HG02642 (cell line): Measurements from ENCODE around the gene UNC93A.
"Not testable (repeated sequence)": the region's sequence is repeated elsewhere in the genome, so short reads cannot be mapped to it uniquely, and the experiment has no call there.

Source experiments
- ATAC-seq: cut with Tn5 transposase; IDR thresholded peaks from one replicate; pipeline ENCODE4 v1.9.1; 2021; ENCODE audit warnings: mild to moderate bottlenecking; ENCODE audit not compliant: unreplicated experiment, poor library complexity

UNC93A gene

DNA sequence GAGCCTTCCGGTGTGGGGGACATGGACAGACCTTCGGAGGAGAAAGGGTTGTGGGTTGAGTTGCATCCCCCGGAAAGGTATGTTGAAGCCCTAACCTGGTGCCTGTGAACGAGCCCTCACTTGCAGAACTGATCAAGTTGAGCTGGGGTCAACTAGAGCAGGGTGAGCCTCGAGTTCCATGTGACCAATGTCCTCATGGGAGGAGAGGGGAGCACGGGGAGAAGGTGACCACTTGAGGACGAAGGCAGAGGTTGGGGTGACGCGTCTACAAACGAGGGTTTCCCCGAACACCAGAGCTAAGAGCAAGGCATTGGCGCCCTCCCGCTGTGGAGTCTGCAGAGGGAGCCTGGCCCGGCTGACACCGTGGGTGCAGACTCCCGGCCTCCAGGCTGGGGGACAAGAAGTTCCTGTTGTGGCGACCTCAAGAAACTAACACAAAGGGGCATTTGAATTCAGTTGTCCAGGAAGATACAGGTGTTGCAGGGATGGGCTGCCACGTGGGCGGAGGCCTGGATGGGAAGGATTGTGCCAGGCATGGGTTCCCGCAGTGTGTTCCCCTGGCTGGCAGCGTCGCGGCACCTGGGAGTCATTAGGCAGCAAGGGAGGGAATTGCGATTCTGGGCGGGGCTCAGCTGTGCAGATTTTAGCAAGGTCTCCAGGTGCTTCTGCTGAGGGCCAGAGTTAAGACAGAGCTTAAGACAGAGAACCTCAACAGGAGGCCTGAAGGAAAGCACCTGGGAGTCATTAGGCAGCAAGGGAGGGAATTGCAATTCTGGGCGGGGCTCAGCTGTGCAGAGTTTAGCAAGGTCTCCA, 20.4 kb upstream of the UNC93A start:
- ATAC-seq = no peak

DNA sequence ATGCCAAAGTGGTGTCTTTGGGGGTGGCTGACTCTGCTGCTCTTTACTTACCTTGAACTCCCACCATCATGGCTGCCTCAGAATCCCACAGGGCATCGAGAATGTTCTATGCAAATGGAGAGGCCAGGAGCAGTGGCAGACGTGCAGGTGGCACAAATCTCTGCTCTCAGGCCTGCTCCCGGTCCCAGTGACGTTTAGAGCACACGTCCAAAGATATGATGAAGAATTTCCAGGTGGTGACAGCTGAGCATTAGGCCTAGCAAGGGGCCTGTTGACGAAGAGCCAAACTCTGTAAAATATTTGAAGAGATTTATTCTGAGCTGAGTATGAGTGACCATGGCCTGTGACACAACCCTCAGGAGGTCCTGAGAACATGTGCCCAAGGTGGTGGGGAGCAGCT, 19.0 kb upstream of the UNC93A start:
- ATAC-seq = no peak

DNA sequence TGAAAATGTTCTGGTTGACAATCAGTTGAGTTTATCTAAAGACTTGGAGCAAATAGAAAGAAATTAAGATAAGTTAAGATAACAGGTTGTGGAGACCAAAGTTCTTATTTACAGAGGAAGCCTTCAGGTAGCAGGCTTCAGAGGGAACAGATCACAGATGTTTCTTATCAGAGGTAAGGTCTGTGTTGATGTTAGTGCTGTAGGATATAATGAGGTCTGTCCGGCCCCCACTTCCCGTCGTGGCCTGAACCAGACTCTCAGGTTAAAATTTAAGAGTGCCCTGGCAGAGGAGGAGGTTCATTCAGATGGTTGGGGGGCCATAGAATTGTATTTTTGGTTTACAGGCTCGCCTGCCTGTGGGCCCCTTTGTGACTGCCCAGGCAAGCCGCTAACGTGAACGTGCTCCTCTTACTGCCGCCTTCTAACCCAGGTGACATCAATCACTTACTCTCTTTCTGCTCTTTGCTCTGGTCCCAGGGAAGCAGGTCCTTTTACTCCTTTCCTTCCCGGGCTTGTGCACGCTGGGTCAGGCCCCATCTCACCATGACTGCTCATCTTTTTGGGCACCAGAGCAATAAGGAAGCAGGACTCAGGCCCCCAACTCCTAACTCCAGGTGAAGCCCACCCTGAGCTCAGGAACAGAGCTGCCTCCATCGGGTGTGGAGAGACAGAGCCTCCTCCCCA, 18.3 kb upstream of the UNC93A start:
- no peak for ATAC-seq

DNA sequence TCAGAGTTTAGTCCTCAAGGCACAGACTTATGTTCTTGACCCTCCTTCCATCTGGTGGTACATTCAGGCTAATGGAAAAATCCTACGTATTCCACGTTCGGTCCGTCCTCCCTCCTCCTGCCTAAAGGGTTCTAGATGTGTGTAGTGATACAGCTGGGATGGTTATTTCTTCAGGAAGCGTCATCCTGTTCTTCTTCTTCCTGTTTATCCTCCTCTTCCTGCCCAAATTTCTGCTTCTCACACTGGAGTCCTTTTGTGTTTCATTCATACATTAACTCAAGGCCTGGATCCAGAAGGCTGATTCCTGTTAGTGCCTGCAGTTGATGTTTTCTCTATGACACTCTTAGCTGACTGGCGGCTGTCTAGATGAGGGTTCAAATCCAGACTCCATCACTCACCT, 16.8 kb upstream of the UNC93A start:
- no peak for ATAC-seq

DNA sequence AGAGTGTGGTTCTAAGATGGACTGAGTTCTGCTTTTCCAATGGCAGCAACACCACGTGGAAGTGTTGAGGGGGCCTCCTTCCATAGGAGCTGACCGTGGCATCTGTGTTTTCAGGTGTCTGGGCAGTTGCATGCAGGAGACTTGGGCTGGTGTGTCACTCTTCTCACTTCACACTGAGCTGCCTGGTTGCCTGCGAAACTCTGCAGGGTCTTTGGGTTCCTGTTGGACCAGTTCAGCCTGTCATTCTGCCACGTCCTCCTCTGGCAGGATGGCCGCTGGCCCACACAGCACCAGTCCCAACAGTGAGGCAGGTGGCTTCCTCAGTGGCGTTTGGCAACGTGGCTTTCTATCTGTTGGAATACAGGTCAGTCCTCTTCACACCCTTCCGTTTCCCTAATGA, 16.1 kb upstream of the UNC93A start:
- ATAC-seq = no peak

DNA sequence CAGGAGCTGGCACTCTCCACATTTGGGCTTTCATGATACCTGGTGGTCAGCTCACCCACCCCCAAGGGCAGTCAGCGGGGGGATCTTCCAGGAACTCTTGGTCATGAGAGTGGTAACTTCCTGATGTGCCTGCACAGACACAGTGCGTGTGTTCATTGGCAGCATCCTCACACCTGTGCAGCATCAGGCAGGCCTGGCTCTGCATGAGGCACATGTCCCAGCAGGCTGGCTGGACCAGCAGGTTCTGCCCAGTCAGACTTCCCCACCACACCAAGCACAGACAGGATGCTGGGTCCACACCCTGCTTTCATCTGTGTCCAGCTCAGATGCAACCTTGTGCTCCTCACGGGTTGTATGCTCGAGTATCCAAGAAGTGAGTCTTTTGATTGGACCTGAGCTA, 15.7 kb upstream of the UNC93A start:
- no peak for ATAC-seq

DNA sequence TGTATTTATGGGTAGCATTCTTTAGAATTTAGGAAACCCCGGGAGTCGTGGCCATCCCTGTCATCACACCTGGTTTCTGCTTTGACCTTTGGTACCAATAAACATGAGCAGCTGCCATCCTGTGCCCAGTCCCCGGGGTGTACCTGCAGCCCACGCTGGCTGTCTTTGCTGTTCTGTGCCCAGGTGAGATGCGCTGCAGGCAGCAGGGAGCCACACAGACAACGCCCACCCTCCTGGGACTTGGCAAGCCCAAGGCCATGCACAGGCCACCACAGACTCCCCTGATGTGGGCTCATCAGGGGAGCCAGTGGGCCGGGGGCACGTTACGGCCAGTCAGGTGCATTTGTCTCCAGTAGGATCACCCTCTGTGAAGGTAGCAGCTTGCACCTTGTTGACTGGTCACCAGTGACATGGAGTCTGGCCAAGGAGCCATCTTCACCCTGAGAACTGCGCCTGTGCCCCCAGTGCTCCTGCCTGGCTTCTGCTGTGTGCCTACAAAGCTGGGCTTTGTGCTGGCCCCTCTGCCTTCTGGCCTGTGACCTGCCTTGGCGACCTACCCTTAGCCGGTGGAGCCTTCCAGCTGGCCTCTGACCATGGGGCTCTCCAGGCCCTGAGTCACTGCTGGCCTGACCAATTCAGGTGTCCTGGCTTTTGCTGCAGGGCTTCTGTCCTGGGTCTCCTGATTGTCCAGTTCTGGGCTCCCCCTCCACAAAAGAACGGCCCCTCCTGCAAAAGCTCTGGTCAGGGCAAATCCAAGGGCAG, 14.2 kb upstream of the UNC93A start:
- no peak for ATAC-seq

DNA sequence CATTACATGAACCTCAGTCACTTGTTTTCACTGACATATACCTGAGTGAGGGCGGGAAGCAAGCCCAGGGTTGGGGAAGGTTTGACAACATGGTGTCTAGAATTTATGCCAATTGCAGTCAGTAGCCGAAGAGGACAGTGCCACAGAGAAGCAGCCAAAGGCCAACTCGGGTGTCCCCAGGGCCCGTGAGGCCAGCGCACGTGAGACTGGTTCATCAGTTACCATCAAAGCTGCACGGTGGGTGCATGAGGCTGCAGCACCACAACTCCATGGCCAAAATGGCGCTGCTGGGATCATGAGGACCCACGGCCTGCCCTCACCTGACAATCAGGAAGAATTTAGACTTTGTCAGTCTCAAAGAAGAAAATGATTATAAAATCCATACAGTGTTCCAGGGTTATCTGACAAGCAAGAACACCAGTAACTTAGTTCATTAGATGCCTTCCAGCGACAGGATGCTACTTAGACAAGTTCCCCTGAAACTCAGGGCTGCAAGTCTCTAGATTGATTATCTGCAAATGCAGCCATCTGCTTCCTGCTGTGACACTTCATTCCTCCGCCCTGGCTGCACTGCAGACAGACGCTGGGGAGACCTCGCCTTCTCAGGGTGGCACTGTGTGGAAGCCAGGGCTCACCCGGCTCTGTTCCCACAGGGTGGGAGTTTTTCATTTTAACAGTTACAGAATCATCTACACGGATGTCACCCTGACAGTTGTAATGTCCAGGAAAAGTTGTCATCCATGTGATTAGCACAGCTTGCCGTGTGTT, 12.8 kb upstream of the UNC93A start:
- not testable (repeated sequence) for ATAC-seq

DNA sequence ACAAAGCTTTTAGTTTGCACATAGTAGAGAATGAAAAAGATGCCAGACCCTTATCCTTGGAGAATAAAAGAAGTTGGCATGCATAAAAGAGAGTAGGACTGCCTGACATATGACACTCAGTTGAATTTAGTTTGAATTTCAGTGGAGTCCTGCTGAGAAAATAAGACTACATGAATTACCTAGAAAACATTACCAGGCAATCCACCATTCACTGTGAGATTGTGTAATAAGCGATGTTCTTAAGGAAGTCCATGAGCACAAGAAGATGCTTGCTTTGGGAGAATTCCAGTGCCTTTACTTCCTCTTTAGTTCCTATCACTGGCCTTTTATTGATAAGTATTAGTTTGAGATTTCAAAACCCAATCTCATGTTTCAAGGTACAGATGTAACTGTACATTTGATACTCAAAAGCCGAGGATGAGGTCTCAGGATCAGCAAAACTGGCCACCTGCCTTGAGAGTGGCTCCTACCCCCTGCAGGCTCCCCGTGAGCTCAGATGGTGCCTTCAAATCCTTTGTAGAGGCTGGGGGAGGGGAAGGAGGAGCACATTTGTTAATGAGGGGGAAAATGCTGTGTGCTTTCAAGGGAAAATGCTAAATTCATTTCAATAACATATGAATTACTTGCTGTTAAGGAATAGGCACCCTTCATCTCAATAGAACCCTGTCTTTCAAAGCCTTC, 11.2 kb upstream of the UNC93A start:
- no peak for ATAC-seq

DNA sequence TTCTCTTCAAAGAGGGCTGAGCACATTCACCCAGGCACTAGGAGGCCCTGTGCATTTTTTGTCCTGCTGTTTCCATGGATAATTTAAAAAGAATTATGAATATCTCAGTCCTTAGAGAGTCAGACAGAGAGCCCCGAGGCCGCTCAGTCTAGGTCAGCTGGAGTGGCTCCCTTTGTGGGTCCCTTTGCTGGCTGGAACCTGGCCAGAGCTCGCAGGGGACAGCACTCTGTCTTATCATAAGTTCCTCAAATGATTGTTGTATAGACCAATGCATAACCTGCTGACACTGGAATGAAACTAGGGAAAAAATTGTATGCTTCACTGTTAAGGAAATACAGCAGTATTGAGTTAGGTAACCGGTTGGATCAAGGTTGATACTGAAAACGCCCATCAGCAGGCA, 10.6 kb upstream of the UNC93A start:
- not testable (repeated sequence) for ATAC-seq

DNA sequence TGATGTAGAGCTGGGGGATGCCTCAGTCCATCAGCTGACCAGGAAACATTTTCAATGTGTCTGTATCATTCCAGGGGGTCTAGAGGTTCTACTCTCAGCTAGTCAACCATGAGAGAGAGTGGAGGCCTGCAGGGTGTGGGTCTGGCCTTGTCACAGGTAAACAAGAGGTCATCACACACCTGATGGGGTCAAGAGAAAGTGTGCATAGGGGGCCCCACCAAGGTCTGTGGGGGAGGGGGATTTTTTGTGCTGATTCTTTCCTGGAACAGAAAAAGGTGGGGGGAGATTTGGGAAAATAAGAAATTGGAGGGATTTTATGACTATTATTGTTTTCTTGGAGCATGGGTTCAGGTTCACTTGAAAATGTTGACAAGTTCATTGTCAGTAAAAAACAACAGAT, 8.9 kb upstream of the UNC93A start:
- ATAC-seq = no peak

DNA sequence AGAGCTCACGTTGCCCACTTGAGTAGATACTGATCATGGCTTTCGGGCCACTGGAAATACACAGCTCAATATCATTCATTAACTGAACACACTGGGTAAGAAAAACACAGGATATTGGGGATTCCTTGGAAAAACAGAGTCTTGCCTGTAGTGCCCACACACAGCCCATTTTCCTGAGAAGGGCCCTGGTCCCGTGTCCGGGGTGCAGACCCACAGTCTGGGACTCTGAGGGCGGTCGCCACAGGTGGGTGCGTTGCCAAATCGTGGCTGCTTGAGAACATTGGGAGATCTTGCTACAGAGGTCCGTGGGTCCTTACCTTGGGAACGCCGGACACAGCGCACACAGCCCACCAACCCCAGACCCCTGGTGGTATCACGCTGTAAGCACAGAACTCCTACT, 6.5 kb upstream of the UNC93A start:
- not testable (repeated sequence) for ATAC-seq

DNA sequence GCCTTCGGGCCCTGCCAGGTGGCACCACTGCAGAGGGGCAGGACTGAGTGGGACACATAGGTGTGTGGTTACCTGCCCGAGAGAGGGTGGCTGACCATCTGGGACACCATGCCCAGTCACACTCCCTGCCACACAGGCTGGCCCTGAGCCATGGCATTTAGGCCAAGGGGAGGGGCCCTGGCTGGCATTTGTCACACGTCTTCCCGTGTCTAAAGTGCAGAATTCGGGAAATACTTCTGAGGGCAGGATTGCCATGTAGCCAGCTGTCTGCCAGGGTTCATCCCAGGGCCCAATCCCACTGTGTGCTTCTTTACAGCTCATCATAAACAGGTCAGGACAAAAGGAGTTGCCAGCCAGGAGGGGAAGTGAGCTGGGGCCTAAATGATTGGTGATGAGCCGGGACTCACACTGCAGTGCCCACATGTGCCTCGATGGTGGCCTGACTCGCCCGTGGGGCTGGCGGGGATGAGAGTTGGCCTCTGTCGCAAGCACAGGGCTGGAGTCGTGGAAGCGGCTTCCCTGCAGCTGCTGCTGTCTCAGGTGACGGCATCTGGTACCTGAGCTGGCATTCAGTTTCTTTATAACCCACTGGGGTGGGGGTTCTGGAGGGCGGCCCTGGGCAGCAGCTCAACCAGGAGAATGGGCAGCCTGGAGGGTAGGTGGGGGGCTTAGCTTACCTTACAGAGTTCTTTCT, 5.9 kb upstream of the UNC93A start:
- no peak for ATAC-seq

DNA sequence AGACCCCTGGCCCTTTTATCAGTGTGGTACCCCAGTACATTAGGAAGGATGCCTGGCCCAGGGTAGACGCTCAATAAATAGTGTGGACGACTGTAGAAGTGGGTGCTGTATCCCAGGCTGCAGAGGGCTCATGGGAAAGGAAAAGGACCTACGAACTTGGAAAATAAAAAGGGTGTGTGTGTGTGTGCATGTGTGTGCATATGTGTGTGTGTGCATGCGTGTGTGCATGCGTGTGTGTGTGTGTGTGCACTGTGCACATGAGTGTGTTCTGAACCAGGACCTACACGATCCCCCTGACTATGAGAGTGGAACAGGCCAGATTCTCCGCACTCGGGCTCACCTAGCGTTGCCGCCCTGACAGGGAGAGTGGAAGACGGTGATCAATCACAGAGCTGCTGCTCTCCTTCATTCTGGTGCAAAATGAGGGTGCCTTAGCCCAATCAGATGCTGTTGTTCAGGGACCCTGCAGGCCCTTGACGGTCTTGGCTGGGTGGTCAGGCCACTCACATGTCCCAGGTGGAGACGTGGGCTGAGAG, 3.5 kb upstream of the UNC93A start:
- ATAC-seq = no peak

DNA sequence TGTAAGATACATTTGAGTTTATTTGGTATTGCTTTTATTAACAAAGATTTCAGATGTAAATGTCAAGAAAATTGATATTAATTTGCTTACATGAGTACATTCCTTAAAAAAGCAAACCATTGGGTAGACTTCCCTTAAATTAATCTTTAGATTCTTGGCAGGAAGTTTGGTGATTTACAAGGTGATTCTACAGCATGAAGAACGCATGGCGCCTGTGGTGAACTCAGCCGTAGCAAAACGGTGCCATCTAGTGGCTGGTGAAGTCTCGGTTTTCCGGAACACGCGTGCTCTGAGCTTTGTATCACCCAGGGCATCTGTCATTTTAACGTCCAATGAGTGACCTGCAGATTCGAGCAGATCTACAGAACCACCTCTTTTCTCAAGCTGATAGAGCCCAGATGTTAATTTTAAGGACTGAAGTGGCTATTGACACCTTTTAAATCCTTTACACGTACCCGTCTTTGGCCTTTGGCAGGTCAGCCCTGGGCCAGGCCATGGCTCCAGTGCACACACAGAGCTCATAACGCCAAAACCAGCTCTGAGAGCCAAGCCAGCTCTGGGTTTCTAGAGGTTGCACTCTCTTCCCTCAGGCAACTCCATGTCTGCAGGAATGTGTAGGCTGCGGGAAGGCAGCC, 2.4 kb upstream of the UNC93A start:
- ATAC-seq = peak; percentile 81

DNA sequence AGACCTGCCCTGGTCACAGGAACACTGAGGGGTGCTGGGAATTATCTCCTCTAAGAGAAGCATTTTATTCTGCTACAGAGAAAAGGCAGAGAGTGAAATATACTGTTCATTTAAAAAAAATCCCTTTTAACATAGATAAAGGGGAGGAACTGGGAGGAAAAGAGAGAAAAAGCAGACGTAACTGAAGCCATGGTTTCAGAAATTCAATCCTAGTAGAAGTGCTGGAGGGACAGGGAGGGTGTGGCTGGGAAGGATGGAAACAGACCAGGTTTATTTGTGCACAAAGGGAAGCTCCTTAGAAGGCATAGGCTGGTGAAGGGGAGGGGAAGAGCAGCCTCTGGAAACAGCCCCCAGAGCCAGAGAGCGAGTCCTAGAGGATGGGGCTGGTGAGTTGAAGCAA, 1.8 kb upstream of the UNC93A start:
- ATAC-seq = not testable (repeated sequence)

DNA sequence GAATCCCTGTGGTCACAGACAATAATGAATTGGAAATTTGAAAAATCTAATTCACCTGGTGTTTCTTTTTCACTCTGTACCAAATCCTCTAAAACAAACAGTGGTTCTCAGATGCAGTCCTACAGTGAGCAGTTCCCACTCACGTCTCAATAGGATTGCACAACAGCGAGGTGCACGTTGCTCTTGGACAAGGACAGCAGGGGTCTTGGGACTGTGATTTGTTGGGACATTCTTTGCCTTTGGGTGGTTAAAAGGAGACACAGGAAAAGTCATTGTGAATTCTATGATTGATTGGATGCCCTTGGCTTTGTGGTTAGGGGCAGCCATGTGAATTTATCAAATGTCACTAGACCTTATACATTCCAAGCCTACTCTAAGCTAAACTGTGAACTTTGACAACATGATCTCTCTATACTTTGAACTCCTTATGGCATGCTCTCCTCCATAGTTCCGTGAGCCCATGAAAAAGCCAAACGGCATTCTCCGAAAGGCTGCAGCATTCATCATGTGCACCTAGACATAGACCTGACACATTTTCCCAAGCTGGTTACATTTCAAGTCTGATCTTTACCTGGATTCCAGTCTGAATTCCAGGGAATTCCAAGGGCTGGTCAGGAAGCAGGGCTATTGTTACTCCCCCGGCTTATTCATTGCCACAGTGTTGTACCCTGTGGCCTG, 647 bp downstream of the UNC93A start:
- ATAC-seq = no peak
